Keratinocyte (primary cell): Measurements from ENCODE around the gene CD163. TPM values are rescaled to one million over a fixed set of nuclear protein-coding genes. Genes with fewer than 3 reads are reported as not detected.

Experiments
- DNase-seq: peaks from one replicate; pipeline ENCODE4 v3.0.0-alpha.2; 2011; ENCODE audit warnings: low read depth, missing footprints, low spot score
- FAIRE-seq: peaks from 2 replicates; lab custom pipeline; 2011; peaks lifted over from hg19 to GRCh38; lab: Jason Lieb, UNC
- H2AFZ ChIP-seq: 2 replicates; pipeline ENCODE4 v1.6.0; 2012; ENCODE audit warnings: low read length, control low read depth, inconsistent platforms; ENCODE audit not compliant: control insufficient read depth
- H3K27ac ChIP-seq: 2 replicates; pipeline ENCODE4 v1.5.1; 2011; ENCODE audit warnings: low read length; ENCODE audit not compliant: control insufficient read depth, insufficient read depth
- H3K27me3 ChIP-seq: 3 replicates; pipeline ENCODE4 v1.6.0; 2011; ENCODE audit warnings: low read length; ENCODE audit not compliant: control insufficient read depth, insufficient read depth; ENCODE audit errors: extremely low read depth
- H3K36me3 ChIP-seq, 2 experiments: 2 replicates in 1 of 2; 3 replicates in 1 of 2; pipeline ENCODE4 v1.5.1; 2011; ENCODE audit warnings: low read length in 2 of 2, mild to moderate bottlenecking in 1 of 2; ENCODE audit not compliant: control insufficient read depth in 2 of 2, insufficient read depth in 2 of 2; ENCODE audit errors: extremely low read depth in 1 of 2
- H3K4me1 ChIP-seq: 3 replicates; pipeline ENCODE4 v1.5.1; 2011; ENCODE audit warnings: low read length; ENCODE audit not compliant: control insufficient read depth, insufficient read depth; ENCODE audit errors: extremely low read depth
- H3K4me2 ChIP-seq: 3 replicates; pipeline ENCODE4 v1.6.0; 2011; ENCODE audit warnings: low read depth, low read length; ENCODE audit not compliant: control insufficient read depth, insufficient read depth; ENCODE audit errors: extremely low read depth
- H3K4me3 ChIP-seq, 3 experiments: fragments of 200-600 bp in 1 of 3; sonication (generic) in 1 of 3; 2 replicates in 2 of 3; 3 replicates in 1 of 3; pipeline ENCODE4 v1.5.1; 2011 to 2016; ENCODE audit warnings: low read length in 3 of 3, mild to moderate bottlenecking in 3 of 3, control low read depth in 2 of 3, inconsistent platforms in 1 of 3, low read depth in 1 of 3, mixed read lengths in 1 of 3, mixed run types in 1 of 3, moderate library complexity in 1 of 3; ENCODE audit not compliant: control insufficient read depth in 2 of 3, insufficient read depth in 2 of 3; ENCODE audit errors: extremely low read depth in 1 of 3
- H3K79me2 ChIP-seq: 2 replicates; pipeline ENCODE4 v1.6.0; 2012; ENCODE audit warnings: low read length; ENCODE audit not compliant: control insufficient read depth, insufficient read depth
- H3K9ac ChIP-seq: 3 replicates; pipeline ENCODE4 v1.6.0; 2011; ENCODE audit warnings: low read length; ENCODE audit not compliant: control insufficient read depth, insufficient read depth; ENCODE audit errors: extremely low read depth
- H3K9me1 ChIP-seq: 3 replicates; pipeline ENCODE4 v1.6.0; 2011; ENCODE audit warnings: low read length; ENCODE audit not compliant: control insufficient read depth, insufficient read depth; ENCODE audit errors: extremely low read depth
- H3K9me3 ChIP-seq: 2 replicates; pipeline ENCODE4 v1.5.1; 2012; ENCODE audit warnings: low read depth, low read length; ENCODE audit not compliant: control insufficient read depth
- H4K20me1 ChIP-seq: 3 replicates; pipeline ENCODE4 v1.6.0; 2011; ENCODE audit warnings: low read length; ENCODE audit not compliant: control insufficient read depth, insufficient read depth; ENCODE audit errors: extremely low read depth
- CTCF ChIP-seq, 3 experiments: IDR thresholded peaks in 1 of 3; conservative IDR thresholded peaks in 1 of 3; optimal IDR thresholded peaks in 1 of 3; 2 replicates in 2 of 3; 3 replicates in 1 of 3; pipeline versions ENCODE3 to v1.5.1; 2011; ENCODE audit warnings: low read length in 3 of 3, mild to moderate bottlenecking in 3 of 3, moderate library complexity in 2 of 3, control low read depth in 1 of 3, inconsistent platforms in 1 of 3; ENCODE audit not compliant: insufficient read depth in 2 of 3; ENCODE audit errors: extremely low read depth in 1 of 3
- EZH2 ChIP-seq: IDR thresholded peaks from one replicate; pipeline ENCODE4 v1.6.1; 2012; ENCODE audit warnings: inconsistent platforms, mild to moderate bottlenecking, low read length, moderate library complexity
- dilution Hi-C: fragments of 300-500 bp; cut with MboI; formaldehyde crosslinking; loops from one replicate; pipeline ENCODE4 v1.7.0; 2020; ENCODE audit warnings: low sequenced_read_pairs; ENCODE audit not compliant: extremely low pct_ligation_motif_present
- polyA plus RNA-seq, 5 experiments: library from polyadenylated mRNA; depleted of rRNA in 3 of 5; stranded (reverse) in 3 of 5; stranded (forward) in 1 of 5; unstranded in 1 of 5; fragments of >200 nt; gene quantifications; 1 replicate in 1 of 5; 2 replicates in 3 of 5; 3 replicates in 1 of 5; pipeline versions ENCODE4 v1.2.1 to v1.2.3, GENCODE V29; 2011 to 2012; ENCODE audit warnings: missing spikeins in 2 of 5, low read depth in 1 of 5, low replicate concordance in 1 of 5

CD163 gene
- polyA plus RNA-seq, 1 donor (not counting 4 experiments of a cell fraction or from before 2014, with no cell fraction given): 0.14 TPM

GRCh38 chr12:7431993-7432685, 71.4 kb downstream of the CD163 start:
- TF ChIP-seq EZH2 (no peak), CTCF (optimal IDR thresholded peaks at IDR 0.05 in 1 of 3, IDR thresholded peaks at IDR 0.05 in 1 of 3, conservative IDR thresholded peaks at IDR 0.05 in 1 of 3; ENCODE audit: extremely low read depth in 1 of 3, insufficient read depth in 2 of 3, low read length in 3 of 3) (no peak)
- no peak overlapping the region for H3K27ac ChIP-seq
- H3K4me3 ChIP-seq: no peak overlapping the region
- dilution Hi-C loops: no loop called here
- FAIRE-seq (peak; percentile 48), DNase-seq (no peak)
- H3K4me2 ChIP-seq: no peak overlapping the region
- H4K20me1 ChIP-seq: no peaks in the 10 kb centered on the region
- H3K36me3 ChIP-seq: no peaks in the 10 kb centered on the region
- H3K27me3 ChIP-seq: no peaks in the 10 kb centered on the region
- H3K4me1 ChIP-seq: peaks cover 13% of the 10 kb centered on the region
- H3K9ac ChIP-seq: no peak overlapping the region
- H3K79me2 ChIP-seq: no peaks in the 10 kb centered on the region
- no peak overlapping the region for H2AFZ ChIP-seq
- H3K9me3 ChIP-seq: no peaks in the 10 kb centered on the region
- H3K9me1 ChIP-seq: no peaks in the 10 kb centered on the region

Other genes starting within 250 kb of the CD163 start
- not detected in 3 replicates for gene ACSM4, start 199.7 kb downstream of the CD163 start, polyA plus RNA-seq
- 0.30 to 0.62 TPM (median 0.35 TPM) in 3 replicates for gene CD163L1, start 59.6 kb downstream of the CD163 start, polyA plus RNA-seq
- gene APOBEC1, start 162.1 kb upstream of the CD163 start, polyA plus RNA-seq: not detected in 3 replicates
- gene GDF3, start 192.0 kb upstream of the CD163 start, polyA plus RNA-seq: not detected in 3 replicates
- not detected in 3 replicates for gene DPPA3, start 207.7 kb upstream of the CD163 start, polyA plus RNA-seq
- gene CLEC4C, start 243.6 kb upstream of the CD163 start, polyA plus RNA-seq: not detected in 3 replicates